Measurements from ENCODE around the gene LGALS14.
"Not testable (repeated sequence)": the region's sequence is repeated elsewhere in the genome, so short reads cannot be mapped to it uniquely, and the experiment has no call there.

LGALS14 gene, protein sequence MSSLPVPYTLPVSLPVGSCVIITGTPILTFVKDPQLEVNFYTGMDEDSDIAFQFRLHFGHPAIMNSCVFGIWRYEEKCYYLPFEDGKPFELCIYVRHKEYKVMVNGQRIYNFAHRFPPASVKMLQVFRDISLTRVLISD

DNA sequence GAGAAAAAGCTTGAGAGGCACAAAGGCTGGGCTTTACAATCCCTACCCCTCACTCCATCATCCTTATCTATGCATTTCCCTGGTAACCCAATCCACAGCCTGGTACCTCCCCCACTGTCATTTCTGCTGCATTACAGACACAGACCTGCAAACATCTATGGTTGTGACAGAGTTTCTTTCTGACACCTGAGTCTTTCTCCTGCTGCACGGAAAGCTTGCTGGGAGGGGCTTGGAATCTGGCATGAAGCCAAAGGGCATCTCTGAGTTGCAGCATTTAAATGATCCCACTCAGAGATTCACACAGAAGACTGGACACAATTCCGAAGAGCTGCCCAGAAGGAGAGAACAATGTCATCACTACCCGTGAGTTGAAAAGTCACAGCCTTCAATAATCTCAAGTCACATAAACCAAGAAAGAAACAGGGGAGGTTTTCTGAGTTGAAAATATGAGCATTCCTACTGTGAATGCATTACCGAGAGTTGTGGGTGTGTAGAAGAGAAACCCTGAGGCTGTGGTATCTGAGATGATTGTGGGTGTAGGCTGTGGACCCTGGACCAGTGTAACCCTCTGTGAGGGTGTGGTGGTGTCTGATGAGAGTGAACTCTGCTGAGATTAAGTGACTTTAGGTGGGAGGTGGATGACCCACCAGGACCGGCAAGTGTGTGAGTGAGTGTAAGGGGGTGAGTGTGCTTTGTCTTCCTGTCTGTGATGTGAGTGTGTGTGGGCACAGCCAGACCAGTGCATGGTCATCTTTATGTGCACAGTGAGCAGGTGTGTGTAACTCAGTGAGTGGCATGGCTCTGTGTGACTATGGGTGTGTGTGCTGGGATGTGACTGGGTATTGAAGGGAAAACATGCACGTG is at the start of gene LGALS14:
Gene LGALS14, plus strand, starts transcription at position 301 of the 864 bp plus-strand sequence. Its CDS starts 48 bp downstream, at position 349.
- in situ Hi-C loops (cut with HindIII; ENCODE audit: low sequenced_read_pairs): no loop called here

DNA sequence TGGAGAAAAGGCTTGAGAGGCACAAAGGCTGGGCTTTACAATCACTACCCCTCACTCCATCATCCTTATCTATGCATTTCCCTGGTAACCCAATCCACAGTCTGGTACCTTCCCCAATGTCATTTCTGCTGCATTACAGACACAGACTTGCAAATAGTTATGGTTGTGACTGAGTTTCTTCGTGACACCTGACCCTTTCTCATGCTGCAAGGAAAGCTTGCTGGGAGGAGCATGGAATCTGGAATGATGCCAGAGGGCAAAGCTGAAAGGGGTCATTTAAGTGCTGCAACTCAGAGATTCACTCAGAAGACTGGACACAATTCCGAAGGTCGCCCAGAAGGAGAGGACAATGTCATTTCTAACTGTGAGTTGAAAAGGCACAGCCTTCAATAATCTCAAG is 48.7 kb upstream of the LGALS14 start, which contains the start of gene LGALS16:
Gene LGALS16, plus strand, starts transcription at position 301 of the 400 bp plus-strand sequence. Its CDS starts 49 bp downstream, at position 350.
- in situ Hi-C loops (cut with HindIII; ENCODE audit: low sequenced_read_pairs): no loop called here

DNA sequence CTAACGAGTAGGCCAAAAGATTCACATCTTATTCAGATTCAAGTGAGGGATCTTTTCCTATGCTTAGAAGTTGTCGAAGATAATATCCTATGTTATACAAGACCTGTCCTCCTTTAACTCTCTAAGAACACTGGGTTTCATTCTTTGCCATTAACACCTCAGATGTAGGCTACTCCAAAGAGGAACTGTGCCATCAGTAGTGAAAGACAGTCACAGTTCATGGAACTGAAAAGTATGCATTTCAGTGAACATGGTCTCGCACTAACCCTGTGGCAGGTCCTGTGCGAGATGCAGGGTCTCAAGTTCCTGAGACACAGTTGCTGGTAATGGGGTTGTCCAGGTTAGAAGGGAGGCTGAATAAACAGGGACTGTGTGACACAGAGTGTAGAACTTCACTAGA is 44.5 kb upstream of the LGALS14 start:
- in situ Hi-C loops (cut with HindIII; ENCODE audit: low sequenced_read_pairs): no loop called here

DNA sequence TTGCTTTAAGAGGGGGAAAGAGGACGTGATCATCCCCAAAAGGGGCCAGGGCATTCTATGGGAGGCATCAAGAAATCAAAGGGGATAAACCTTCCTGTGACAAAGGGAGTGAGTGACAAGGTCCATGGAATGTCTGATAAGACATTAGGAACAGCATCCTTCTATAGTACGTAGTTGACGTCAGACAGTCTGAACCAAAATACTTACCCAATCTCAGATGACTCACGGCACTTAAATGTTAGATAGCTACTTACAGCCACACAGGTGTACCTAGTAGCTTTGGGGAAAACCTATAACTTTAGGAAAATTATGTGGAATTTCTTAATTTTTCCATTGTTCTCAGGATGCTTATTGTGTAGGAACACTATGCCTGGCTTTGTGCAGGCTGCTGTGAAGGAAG is 43.6 kb upstream of the LGALS14 start:
- in situ Hi-C loops (cut with HindIII; ENCODE audit: low sequenced_read_pairs): no loop called here

DNA sequence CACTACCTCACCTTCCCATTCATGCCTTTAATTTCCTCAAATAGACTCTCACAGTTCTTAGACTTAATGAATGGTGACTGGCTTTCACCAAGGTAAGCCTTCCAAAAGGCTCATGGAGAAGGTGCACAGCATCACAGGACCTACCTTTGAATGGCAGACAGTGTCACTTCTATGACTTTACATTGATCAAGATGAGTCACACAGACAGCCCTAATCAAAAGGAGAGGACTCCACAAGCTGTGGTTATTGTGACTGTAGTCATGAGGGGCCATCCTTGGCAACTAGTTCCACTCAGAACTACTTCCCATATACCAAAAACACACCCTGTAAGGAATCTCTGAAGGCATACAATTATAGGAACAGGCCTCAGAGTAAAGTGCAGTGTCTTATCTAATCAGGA is 42.7 kb upstream of the LGALS14 start:
- in situ Hi-C loops (cut with HindIII; ENCODE audit: low sequenced_read_pairs): no loop called here

DNA sequence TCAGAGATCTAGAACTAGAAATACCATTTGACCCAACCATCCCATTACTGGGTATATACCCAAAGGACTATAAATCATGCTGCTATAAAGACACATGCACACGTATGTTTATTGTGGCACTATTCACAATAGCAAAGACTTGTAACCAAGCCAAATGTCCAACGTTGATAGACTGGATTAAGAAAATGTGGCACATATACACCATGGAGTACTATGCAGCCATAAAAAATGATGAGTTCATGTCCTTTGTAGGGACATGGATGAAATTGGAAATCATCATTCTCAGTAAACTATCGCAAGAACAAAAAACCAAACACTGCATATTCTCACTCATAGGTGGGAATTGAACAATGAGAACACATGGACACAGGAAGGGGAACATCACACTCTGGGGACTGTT is 34.4 kb upstream of the LGALS14 start:
- in situ Hi-C loops (cut with HindIII; ENCODE audit: low sequenced_read_pairs): not testable (repeated sequence)

DNA sequence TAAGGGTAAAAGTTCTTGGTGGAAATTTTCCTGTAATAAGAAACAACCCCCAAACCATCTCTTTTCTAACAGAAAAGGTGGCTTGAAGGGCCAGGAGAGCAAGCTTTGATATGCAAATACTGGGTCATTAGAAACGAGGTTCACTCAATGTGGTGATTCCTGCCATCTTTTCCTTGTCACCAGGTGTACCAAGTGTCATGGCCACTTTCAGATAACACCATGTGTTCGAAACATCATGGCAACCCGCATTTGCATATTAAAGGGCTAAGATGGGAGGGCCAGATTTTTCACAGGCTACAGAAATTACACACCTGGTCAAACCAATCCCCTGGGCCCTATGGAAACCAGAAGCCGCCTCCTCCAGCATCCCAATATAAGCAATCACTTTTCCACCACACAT is 33.3 kb upstream of the LGALS14 start:
- in situ Hi-C loops (cut with HindIII; ENCODE audit: low sequenced_read_pairs): no loop called here

DNA sequence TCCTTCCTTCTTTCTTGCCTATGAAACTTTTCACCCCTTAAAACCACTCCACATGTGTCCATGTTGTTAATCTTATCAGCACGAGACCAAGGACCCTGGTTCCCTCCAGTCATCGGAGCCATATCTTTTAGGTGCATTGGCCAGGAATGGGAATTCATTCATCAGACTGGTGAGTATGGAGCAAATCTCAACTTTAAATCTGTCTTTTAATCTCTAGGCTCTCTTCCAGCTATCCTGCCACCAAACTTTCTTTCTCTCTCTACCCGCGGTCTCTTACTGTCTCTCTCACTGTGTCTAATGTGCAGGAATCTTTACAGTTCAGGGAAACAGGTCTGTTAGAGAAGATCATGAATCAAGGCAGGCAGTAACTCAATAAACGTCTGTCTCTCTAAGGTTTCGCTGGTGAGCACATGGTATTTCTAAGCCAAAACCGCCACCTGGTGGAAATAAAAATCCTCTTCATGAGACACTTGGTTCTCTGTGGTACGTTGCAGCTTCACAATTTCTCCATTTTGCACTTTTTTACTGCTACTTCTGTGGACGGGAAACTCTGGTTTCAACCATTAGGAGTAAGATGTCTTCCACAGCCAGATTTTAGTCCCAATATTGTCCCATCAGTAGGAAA is 32.4 kb upstream of the LGALS14 start:
- in situ Hi-C loops (cut with HindIII; ENCODE audit: low sequenced_read_pairs): no loop called here

DNA sequence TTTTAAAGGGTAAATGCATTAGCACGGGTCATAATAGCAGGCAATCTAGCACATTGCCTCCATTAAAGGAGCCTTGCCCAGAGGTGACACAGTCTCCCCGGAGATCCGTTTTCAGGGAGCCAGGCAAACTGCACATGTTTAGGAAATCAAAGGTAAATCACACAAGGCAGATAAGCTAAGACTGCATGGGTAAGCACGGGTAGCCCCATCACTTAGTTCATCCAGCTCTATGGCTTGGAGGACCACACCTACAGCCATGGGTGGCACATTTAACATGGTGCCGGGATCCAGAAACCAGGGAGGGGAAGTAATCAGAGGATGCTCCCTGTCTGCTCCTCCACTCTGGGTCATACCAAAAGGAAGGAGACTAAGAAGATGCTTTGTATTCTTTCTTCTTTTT is 31.8 kb upstream of the LGALS14 start:
- in situ Hi-C loops (cut with HindIII; ENCODE audit: low sequenced_read_pairs): no loop called here

DNA sequence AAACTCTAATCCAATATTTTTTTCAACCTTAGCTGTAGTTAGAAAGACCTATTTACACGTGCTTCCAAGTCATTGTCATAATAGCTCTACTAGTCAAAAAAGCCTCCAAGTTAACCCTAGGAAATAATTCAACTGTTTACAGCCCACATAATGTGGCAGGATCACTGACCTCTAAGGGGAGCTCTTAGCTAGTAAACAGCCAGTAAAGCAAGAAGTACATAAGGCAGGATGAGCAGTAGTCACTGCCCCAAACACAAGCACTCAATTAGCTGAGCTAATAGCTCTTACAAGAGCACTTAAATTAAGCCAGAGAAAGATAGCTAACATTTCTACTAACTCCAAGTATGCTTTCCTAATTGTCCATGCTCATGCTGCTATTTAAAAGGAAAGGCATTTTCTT is 30.4 kb upstream of the LGALS14 start:
- in situ Hi-C loops (cut with HindIII; ENCODE audit: low sequenced_read_pairs): not testable (repeated sequence)

DNA sequence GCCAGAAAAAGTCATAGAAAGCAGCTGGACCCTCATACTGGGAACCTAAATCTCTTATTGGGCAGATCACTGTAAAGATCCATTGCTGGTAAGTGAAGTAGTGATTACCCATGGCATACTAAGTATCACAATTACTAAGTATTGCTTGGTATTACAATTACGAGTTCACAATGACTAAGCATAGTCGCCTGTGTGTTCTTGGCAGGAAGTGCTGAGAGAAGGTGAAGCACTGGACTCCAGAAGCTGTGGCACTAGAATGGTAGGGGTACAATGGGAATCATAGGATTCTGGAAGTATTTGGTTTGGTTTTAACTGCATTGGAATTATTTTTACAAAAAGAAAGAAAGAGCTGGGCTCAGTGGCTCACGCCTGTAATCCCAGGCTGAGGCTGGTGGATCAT is 28.3 kb upstream of the LGALS14 start:
- in situ Hi-C loops (cut with HindIII; ENCODE audit: low sequenced_read_pairs): no loop called here

DNA sequence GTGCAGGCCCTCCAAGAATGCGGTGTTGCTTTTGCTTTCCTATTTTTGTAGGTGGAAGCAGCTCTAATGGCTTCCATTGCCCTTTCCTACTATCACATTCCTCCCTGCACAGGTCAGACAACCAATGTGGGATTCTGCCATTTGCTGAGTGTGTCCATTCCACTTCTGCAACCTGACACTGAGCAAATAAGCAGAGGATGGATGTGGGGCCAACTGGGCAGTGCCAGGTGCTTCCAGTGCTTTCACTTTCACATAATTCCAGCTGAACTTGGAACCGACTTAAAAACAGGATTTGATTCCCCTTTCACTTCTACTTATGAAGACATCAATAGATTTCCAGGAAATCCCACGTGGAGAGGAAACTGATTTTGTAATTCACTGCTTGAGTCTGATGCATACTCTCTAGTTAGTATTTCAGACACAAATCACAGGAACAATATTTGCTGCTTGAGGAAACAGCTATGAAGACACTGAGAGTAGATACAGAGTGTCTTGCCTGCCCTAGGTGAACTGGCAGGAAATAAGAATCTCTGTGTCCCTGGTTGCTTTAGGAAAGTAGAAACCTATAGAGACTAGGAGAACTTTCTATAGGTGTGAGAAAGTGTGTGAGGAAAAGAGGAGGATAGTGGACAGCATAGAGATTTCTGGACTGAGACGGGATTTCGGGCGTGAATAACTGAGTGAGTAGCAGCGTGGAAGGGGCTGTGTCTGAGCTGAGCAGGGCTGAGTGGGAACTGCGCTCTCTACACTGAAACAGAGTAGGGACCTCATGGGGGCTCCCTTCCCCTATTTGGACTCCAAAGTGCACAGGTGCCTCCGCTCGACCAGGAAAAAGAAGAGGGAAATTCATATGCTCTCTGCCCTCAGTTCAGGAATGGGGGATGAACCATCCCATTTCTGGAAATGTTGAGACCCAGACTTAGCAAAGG is 26.1 kb upstream of the LGALS14 start:
- in situ Hi-C loops (cut with HindIII; ENCODE audit: low sequenced_read_pairs): no loop called here

DNA sequence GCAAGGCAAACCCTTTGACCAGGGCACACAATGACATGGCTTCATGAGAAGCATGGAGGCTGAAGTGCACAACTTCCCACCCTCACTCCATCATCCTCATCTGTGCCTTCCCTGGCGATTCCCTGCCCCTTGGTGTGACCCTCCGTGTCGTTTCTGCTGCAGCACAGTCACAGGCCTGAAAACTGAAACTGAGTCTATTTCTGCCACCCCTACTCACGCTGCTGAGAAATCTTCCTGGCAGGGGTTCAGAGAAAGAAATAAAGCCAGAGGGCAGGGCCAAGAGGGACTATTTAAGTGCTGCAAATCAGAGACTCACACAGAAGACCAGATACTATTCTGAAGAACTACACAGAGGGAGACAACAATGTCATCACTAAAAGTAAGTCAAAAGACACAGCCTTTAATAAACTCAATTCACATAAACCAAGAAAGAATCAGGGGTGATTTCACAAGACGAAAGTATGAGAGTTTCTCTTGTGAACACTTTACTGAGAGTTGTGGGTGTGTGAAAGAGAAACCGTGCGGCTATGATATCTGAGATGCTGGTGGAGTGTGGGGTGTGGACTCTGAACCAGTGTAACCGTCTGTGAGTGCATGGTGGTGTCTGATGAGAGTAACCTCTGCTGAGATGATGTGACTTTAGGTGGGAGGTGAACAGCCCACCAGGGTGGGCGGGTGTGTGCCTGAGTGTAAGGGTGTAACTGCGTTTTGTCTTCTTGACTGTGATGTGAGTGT is 25.1 kb upstream of the LGALS14 start:
- in situ Hi-C loops (cut with HindIII; ENCODE audit: low sequenced_read_pairs): no loop called here

DNA sequence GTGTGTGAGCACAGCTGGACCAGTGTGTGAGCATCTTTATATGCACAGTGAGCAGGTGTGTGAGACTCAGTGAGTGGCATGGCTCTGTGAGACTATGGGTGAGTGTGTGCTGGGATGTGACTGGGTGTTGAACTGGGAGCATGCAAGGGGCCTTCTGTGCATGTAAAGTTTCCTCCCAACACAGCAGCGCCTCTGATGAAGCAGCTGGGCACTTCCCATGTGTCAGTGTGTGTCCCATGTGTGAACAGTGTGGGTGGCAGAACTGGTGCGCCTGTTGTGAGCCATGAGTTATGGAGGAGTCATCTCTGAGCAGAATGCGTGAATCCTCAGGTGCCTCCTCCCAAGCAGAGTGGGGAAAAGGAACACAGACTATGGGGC is 24.5 kb upstream of the LGALS14 start:
- in situ Hi-C loops (cut with HindIII; ENCODE audit: low sequenced_read_pairs): loop anchor here (5.0 kb wide), 2 partner anchors 53 to 67 kb away; no protein-coding TSS in a partner anchor

DNA sequence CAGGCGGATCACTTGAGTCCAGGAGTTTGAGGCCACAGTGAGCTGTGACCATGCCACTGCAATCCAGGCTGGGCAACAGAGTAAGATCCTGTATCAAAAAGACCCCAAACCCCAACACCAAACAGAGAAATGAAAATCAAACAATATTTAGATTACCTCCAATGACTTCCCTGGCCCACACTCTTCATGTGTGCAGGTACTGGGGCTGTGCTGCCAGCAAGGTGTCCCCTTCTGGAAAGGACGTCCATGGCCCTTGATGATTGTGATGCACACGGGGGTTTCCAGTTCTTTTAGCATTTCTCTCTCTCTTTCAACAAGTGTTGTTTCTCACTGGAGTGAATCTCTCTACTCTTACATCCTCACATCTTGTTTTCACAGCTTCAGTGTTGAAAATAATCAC is 23.7 kb upstream of the LGALS14 start:
- in situ Hi-C loops (cut with HindIII; ENCODE audit: low sequenced_read_pairs): loop anchor here (5.0 kb wide), 2 partner anchors 52 to 68 kb away; no protein-coding TSS in a partner anchor

DNA sequence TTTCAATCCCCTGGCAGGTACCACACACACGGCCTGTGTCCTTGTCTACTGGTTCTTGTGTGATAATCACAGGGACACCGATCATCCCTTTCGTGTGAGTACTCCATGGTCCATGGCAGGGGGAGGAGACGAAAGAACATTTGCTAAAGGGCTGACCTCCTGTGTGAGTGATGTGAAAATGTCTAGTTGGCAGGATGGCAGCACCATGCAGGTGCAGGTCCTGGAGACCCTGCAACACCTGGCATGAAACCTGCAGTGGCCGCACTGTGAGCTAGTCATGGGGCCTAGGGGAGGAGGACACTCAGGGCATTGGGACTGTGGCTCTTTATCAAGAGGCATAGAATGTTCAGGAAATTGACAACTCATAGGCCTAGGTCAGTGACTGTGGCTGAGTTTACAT is 22.9 kb upstream of the LGALS14 start:
- in situ Hi-C loops (cut with HindIII; ENCODE audit: low sequenced_read_pairs): loop anchor here (5.0 kb wide), 2 partner anchors 51 to 69 kb away; no protein-coding TSS in a partner anchor

DNA sequence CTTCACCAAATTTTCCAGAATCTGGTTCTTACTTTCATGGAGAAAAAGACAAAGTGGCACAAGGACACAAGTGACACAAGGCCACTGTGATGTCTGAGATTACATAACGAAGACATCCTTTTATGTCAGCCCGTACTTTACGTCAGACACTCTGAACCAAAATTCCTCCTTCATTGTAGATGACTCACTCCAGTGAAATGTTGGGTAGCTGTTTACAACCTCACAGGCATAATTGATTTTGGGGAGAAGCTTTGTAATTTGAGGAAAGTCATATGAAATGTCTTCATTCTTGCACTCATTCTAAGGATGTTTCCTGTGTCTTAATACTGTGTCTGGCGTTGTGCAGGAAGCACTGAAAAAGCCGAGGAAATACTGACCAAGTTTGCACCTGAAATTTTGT is 20.0 kb upstream of the LGALS14 start:
- in situ Hi-C loops (cut with HindIII; ENCODE audit: low sequenced_read_pairs): loop anchor here (5.0 kb wide), 2 partner anchors 48 to 72 kb away; no protein-coding TSS in a partner anchor

DNA sequence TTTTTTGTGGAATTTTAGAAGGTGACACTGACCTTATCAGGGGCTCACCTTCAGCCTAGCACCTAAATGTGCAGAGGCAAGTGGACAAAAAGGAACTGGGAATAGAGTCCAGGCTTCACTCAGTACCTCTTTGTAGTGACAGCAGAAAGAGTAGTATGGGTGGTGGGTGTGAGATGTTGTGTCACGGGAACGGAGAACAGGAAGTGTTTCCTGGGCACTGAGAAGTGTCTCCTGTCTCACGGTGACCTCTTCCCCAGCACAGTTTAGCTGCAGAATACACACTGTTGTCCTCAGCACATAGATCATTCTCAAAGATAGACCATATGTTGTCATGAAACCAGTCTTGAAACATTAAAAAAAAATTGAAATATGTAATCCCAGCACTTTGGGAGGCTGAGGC is 17.5 kb upstream of the LGALS14 start:
- in situ Hi-C loops (cut with HindIII; ENCODE audit: low sequenced_read_pairs): no loop called here

DNA sequence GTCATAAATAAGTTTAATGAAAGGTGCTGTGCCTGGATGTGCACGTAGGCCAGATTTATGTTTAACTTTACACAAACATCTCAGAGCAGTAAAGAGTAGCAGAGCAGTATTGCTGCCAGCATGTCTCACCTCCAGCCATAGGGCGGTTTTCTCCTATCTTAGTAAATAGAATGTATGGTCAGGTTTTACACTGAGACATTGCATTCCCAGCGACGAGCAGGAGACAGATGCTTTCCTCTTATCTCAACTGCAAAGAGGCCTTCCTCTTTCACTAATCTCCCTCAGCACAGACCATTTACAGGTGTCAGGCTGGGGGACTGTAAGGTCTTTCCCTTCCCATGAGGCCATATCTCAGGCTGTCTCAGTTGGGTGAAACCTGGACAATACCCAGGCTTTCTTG is 15.6 kb upstream of the LGALS14 start:
- in situ Hi-C loops (cut with HindIII; ENCODE audit: low sequenced_read_pairs): not testable (repeated sequence)

DNA sequence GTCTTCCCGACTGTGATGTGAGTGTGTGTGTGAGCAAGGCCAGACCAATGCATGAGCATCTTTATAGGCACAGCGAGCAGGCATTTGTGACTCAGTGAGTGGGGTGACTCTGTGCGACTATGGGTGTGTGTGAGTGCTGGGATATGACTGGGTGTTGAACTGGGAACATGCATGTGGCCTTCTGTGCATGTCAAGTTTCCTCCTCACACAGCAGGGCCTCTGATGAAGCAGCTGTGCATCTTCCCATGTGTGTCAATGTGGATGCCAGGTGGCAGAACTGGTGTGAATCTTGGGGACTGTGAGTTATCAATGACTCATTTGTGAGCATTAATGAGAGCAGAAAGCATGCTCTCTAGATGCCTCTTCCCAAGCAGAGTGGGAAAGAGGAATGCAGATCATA is 12.1 kb upstream of the LGALS14 start:
- in situ Hi-C loops (cut with HindIII; ENCODE audit: low sequenced_read_pairs): no loop called here

All from endothelial cell of hepatic sinusoid (primary cell).